Measurements from ENCODE around the gene SLC44A1.

- TF ChIP-seq SUZ12 (IDR thresholded peaks at IDR 0.05; ENCODE audit: extremely low read depth, insufficient read depth, insufficient read length), result no peak
- no peak for TF ChIP-seq YY1 (IDR thresholded peaks at IDR 0.05; ENCODE audit: insufficient read depth, insufficient read length)
- no peak for TF ChIP-seq ZNF274 (IDR thresholded peaks at IDR 0.05; ENCODE audit: low read depth, low read length)
These were observed 125.5 kb downstream of the SLC44A1 start for GRCh38 chr9:105369911-105370310.
